Left renal pelvis (tissue), 4 donors: Measurements from ENCODE around the gene RNF217. TPM values are rescaled to one million over a fixed set of nuclear protein-coding genes. Genes with fewer than 3 reads are reported as not detected.

Experiments
- DNase-seq, 4 donors: peaks; one replicate each; pipeline ENCODE4 v3.0.0-alpha.2; 2013; ENCODE audit warnings: low read depth in 4 of 4, low spot score in 3 of 4
- polyA plus RNA-seq, 4 donors: library from polyadenylated mRNA; unstranded; fragments of 120-200 nt; gene quantifications; one replicate each; pipeline ENCODE4 v1.2.1, GENCODE V29; 2013; ENCODE audit not compliant: insufficient read length in 4 of 4

RNF217 gene
- polyA plus RNA-seq, 4 donors, result 14.8 to 18.4 (median 15.8) TPM

DNA sequence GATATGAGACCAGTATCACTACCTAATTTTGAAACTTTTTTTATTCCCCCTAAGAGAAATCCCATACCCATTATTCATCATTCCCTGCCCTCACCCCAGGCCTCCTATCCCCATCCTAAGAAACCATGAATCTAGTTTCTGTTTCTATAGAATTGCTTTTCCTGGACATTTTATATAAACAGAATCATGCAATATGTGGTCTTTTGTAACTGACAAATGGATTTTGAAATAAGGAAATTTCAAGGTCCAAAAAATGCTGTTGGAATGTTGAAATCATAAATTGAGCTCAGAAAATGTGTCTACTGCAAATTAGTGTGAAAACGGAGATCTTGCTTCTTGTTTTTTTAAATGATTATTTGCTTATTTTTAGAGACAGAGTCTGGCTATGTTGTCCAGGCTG lies 25.1 kb downstream of the RNF217 start:
- no peak for DNase-seq

DNA sequence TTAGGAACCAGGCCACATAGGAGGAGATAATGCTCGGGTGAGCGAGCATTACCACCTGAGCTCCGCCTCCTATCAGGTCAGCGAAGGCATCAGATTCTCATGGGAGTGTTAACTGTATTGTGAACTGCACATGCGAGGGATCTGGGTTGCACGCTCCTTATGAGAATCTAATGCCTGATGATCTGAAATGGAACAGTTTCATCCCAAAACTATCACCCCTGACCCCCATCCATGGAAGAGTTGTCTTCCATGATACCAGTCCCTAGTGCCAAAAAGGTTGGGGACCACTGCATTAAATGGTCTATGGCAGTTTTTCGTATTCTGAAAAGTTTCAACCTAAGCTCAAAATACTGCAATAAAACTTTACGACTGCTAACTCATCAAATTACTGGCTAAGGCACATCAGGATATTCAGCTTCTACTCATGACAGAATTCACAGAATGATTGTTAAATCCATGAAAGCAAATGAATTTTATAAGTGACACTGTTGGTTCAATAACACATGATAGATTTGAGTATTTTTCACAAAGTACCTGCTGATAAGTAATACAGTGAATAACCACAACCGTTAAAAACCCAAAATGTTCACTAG lies 25.9 kb downstream of the RNF217 start:
- no peak for DNase-seq

DNA sequence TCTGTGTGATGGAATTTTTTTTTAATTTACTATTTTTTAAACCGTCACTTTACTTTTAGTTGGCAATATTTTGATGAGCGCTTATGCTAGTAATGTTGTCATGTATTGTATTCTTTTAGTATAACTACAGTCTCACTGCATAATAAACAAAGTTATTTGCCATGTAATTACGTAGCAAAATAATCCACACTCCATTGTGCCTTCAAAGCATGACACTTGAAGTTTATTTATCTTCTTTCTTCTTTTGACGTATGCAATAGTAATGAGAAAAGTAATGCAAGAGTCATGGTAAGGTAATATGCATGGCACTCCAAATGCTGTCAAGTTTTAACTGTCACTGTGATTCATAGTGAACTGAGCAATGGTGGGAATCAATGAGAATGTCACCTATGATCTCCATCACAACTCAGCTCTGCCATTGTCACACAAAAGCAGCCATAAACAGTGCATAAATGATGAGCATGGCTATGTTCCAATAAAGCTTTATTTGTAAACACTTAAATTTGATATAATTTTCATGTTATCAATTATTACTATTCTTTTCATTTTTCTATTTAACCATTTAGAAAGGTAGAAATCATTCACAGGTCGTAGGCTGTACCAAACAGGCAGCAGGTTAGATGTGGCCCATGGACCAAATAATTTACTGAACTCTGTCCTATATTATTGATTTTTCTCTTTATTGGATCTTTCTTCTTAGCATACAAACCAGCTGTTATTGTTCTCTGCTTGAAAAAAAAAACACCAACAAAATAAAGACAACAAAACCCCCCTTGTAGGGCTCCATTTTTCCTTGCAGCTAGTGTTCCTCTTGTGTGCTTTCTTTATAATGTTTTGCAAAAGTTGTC lies 27.1 kb downstream of the RNF217 start:
- no peak for DNase-seq

DNA sequence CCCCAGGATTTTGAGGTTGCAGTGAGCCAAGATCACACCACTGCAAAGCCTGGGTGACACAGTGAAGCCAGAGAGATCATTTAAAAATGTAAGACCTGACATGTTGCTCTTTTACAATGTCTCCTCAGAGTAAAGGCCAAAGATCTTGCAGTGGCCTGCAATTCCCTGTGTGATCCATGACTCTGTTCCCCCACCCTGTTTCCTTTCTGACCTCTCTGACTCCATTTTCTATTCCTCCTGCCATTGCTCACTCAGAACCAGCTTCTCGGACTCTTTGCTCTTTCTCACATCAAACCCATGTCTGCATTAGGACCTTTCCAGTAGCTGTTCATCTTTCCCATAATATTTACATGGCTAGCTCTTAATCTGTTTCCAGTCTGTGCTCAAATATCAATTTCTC lies 28.8 kb downstream of the RNF217 start:
- DNase-seq, result no peak

DNA sequence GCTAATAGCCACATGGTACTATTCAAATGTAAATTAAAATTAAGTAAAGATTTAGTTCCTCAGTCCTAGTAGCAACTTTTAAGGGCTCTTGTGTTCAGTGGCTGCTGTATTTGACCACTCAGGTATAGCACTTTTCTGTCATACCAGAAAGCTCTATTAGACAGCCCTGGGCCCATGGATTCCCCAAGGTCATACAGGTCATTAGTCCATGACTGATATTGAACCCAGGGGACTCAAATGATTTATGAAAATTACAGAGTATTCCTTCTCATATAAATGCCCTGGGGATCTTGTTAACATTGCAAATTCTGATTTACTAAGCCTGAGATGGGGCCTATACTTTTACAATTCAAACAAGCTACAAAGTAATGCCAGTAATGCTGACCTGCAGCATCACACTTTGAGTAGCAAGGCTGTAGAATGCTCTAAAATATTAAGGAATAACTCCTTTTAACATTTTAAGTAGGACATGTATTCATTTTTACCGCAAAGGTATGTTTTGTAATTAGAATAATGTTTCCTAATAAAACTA lies 29.6 kb downstream of the RNF217 start:
- DNase-seq, result no peak

DNA sequence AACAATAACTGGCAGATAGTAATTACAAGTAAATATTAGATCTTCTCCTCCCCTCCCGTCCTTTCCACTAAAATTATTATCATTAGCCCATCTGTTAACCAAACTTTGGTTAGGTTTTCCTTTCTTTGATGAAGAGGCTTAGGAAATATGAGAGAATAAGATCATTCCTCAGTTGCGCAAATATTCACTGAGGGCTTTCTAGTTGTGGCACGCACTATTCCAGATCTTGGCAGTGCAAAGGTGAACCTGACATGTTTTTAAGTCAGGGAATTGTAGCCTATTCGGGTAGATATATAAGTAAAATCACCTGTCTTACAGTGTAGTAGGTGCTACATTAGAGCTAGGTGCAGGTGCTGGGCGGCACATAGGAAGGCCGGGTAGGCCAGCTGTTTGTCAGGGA lies 31.1 kb downstream of the RNF217 start:
- no peak for DNase-seq

DNA sequence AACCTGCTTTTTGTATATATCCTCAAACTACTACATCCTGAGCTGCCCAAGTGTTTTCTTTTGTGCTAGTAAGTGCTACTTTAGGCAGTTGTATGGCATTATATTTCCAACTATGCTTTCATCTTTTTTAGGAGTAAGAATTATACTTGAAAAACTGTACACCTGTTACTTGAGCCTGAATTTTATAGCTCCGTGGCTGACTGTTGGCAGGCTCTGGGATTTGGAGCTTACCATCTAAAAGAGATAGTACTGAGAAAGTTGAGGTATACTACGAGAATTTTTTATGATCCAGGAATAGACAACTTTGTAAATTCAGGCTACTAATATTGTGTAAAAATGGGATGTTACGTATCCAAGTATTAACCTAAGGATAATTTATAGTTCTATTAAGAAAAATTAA lies 32.4 kb downstream of the RNF217 start:
- no peak for DNase-seq

DNA sequence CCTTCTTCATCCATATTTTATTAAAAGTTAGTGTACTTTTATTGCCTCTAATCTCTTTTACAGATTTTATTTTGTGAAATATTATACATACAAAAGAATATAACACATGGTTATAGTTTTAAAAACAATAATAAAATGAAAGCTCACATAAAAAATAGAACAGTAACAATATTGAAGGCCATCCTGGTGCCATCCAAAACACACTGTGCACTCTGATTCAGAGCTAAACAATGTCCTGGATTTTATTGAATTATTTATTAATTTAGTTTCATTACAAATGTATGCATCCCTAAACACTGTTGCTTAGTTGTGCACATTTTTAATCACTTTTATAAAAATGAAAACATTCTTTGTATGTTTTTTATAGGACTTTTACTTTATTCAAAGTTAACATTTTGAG lies 32.9 kb downstream of the RNF217 start:
- no peak for DNase-seq

DNA sequence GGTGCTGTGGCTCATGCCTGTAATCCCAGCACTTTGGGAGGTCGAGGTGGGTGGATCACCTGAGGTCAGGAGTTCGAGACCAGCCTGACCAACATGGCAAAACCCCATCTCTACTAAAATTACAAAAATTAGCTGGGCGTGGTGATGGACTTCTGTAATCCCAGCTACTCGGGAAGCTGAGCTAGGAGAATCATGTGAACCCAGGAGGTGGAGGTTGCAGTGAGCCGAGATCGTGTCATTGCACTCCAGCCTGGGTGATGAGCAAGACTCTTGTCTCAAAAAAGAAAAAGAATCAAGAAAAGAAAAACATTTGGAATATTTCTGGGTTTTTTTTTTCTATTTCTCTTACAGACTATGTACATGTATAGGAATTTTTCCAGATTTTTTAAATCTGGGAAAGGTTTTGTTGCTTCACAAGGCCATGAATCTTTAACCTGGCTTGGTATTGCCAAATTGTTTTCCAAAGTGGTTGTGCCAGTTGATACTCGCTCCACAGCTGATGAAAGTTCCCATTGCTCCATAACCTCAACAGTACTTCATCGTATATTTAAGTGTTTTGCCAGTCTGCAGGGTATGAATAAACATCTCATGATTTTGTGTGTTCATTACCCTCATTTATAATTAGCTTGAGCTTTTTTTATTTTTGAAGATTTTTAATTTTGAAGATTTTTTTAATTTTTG lies 33.5 kb downstream of the RNF217 start:
- no peak for DNase-seq

DNA sequence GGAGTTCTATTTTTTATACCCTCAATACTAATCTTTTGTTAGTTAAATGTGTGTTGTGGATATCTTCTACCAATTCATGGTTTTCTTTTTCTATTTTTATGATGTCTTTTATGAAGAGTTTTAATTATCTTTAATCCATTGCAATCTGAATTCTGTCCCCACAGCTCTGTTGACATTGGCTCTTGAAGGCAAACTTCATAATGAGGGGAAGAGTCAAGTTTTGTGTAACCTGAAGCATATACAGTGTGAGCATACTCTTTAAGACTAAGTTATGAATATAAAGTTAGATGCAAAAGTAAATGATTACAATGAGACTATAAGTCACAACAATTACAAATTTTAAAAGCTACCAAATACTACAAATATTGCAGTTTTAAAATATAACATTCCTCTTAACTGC lies 34.2 kb downstream of the RNF217 start:
- no peak for DNase-seq

DNA sequence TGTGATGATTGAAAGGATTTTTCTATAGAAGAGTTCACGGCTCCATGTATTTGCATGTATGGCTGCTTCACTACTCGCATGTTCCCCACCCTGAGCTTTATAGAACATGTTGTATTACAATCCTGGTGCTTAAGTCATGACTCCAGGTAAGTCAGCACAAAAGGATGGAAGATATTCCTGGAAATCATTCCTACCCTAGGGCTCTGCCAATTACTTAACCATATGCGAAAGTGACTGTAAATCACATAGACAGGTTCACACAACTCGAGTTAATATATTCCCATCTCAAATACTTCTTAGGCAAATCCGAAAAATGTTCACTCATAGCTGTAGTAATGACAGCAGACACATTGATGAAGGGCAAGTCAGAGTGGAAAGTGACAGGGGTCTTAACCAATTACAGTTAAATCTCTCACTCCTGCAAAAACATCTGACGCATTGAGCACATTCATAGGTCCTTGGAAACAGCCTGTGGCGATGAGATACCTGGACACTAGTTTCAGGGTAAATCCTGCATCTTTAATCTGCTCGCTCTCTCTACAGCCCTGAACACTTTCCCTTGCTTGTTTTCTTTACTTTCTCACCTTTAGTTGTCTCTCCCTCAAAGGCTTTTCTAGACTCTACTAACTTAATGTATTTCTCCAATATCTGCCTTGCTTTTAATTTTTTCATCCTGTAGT lies 35.1 kb downstream of the RNF217 start:
- DNase-seq, result no peak

DNA sequence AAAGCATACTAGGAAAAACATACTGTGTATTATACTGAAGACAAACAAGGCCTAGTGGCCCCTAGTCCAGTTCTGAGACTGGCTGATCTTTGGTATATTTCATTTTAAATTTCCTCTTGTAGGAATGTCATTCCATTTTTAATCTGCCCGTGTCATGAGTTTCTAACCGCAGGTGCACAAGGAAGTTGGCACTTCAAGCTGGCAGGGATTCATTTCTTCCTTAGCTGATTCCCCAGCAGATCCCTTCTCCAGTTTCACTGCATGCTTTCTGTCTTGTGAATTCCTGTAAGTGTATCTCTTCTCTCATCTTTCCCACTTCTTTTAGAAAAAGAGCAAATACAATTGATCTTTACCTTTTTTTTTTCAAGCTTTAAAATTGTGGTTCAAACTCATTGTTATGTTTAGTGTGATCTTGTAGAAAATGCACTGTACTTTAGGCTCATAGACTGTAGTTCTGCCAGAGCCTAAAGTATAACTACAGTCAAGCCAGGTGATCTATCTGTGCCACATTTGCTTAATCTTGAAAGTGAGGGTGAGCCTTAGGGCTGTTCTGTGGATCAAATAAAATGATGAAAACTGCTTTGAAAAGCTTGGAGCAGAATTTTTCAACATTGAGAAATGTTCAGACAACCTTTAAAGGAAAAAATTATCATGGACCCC lies 37.0 kb downstream of the RNF217 start:
- no peak for DNase-seq

DNA sequence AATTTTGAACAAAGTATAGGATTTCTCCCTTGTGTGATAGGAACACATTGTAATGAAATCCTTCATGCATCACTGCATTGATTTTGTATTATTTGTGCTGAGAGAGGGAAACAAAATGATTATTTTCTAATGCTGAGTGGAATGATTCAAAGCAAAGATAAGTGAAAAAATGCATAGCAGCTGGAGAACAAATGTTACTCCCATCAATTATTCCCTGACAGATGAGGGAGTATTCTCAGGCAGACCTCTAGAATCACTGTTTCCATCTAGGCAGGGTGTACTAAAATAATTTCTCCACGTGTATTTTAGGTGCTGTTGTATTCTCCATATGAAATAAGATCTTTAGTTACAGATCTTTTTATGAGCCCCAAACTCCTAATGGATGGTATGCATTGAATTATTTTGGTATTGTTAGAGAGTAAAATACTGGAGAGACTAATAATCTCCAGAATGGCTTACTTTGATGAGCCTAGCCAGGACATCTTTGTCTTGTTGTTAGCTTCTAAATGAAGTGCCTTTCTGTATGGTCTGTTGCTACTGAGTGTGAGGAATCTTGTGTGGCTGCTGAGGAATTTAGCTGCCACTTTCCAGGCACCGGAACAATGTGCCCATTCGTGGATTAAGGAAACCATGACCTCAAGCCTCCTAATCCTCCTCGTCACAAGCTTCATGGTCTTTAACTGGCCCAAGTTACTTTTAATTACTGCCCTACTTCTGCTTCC lies 39.6 kb downstream of the RNF217 start:
- no peak for DNase-seq

DNA sequence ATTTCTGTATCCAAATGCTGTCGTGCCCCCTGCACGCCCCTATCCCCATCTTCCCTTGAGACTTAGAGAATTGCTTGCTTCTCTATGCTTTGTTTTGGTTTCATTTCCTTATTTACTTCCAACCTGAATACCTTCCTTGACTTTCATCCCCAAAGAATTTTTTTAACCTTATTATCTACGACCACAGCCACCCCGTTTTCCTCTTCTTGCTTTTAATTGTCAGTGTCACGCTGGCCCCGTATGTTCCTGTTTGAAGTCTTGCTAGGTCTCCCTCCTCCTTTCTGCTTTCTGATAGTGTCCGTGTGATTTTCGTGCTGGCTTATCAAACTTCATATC lies 40.1 kb downstream of the RNF217 start:
- DNase-seq, result no peak

DNA sequence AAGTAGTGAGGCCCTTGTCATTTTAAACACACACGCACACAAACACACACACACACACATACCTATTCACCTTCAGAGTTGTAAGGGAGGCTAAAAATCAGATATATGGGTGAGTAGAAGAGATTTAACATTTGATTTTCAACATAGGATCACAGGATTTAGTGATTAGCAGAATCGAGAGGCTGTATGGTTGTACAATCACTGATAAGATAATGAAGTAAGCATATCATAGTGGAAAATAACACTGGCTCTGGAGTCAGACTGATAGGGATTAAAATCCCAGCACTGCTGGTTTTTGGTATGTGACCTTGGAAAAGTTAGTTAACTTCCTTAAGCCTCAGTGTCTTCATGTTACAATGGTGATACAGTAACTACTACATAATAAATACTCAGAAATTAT lies 40.8 kb downstream of the RNF217 start:
- DNase-seq, result no peak

DNA sequence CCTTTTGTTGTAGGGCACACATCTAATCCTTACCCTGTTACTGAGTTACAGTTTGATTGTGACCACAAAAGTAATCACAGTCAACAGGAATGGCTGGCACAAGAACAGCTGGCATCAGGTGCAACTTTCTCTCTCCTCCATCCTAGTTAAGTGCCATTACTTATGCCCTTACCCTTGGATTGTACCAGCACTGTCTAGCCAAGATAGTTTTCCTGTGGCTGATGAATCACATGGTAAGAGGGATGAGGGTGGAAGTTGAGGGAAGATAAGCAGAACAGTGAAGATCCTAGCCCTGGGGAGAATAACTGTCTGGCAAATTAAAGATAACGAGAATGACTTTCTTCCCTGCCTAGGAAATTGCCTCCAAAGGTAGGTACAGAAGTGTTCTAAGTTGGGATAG lies 42.0 kb downstream of the RNF217 start:
- DNase-seq, result no peak

DNA sequence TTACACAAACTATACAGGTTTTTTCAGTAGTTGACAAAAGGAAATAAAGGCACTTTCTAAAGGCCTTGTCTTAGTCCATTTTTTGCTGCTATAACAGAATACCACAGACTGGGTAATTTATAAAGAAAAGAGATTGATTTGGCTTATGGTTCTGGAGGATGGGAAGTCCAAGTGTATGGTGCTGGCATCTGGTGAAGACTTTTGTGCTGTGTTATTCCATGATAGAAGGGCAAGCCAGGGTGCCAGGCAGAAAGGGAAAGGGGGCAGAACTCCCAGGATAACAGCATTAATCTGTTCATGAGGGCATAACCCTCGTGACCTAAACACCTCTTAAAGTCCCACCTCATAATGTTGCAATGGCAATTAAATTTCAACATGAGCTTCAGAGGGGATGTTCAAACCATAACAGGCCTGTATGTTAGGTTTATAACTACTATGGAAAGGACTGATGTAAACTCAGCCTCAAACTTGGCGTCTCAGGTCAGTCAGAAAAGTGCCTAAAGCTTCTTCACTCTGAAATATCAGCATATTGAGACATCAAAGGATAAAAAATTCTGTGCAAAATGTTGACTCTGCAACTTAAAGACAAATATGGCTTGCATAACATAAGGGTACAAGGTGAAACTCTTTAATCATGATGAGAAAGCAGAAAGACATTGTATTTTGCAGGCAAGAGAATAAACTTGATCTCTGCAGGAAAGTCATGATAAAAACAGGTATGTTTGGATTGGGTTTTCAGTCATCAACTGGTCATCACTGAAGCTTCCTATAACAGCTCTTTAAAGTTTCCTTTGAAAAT lies 42.8 kb downstream of the RNF217 start:
- DNase-seq, result no peak

DNA sequence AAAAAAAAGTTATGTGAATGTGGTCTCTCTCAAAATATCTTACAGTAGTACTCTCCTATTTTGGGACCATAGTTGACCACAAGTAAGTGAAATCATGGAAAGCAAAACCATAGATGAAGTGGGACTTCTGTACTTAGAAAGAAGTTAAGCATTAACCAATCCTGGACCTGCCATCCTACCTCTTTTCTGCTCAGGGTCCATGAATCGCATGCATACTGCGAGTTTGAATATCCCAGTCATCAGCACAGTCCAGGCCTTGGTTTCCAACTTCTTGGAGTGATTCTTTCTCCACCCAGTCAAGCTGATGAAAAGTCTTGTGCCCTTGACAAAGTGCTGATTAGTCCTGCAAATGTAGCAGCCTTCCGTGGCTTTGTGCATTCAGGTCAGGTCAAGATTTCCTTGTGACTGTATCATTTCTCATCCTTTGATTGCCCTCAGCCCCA lies 46.0 kb downstream of the RNF217 start:
- DNase-seq, result no peak

DNA sequence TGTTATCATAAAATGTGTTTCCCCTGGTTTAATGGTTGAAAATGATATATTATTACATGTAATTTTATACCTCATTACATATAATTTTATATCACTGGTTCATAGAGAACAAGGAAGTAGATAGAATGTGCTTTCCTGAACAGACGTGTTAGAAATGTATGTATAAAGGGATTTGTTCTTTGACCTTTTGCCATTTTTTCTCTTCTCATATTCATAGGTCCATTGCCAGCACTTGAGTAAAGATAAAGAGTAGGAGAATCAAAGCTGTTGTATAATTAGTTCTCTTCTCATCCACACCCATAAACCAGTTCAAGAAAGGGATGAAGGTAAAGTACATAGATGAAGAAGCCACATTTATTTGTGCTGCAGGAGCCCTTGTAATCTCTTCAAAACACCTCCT lies 46.7 kb downstream of the RNF217 start:
- no peak for DNase-seq
